K562 (cell line): ENCODE measurements around the gene AGPAT4. TPM values are rescaled to one million over a fixed set of nuclear protein-coding genes. Genes with fewer than 3 reads are reported as not detected.
A peak's percentile ranks its signal among the peaks of the same experiment; 100 is the strongest.

Experiments
- ATAC-seq: fragments of 200-7000 bp; cut with Tn5 transposase; 3 replicates; pipeline ENCODE4 v1.9.1; 2020; ENCODE audit warnings: moderate library complexity
- BruUV-seq: library from RNA; stranded (reverse); fragments of 400-500 nt; replicated peaks from 2 replicates; lab custom pipeline; 2021; lab: Mats Ljungman, UMichigan
- CTCF ChIA-PET: fragments of 300-600 bp; formaldehyde crosslinking; extraction: SDS; loops from one replicate; lab custom pipeline; 2021; ENCODE audit warnings: low intra/inter-chr PET ratio; lab: Yijun Ruan, JAX
- POLR2A ChIA-PET: fragments of 300-600, 350-650 bp; sonication (Branson Sonifier 250); formaldehyde crosslinking; extraction: SDS; loops from one replicate; lab custom pipeline; 2021; ENCODE audit warnings: antibody characterized with exemption, inconsistent platforms; lab: Yijun Ruan, JAX
- DNase-seq, 4 experiments: peaks; one replicate each; pipeline versions ENCODE4 v3.0.0 to v3.0.0-alpha.2; 2011 to 2018; ENCODE audit warnings: low spot score in 3 of 4, mixed read lengths in 3 of 4; ENCODE audit errors: extremely low read depth in 1 of 4
- FAIRE-seq: peaks from 2 replicates; lab custom pipeline; 2011; peaks lifted over from hg19 to GRCh38; lab: Jason Lieb, UNC
- H2AFZ ChIP-seq: 2 replicates; pipeline ENCODE4 v1.6.0; 2011; ENCODE audit warnings: low read depth, low read length, control low read depth, inconsistent platforms
- H3K27ac ChIP-seq: fragments of 200-600 bp; 3 replicates; pipeline ENCODE4 v1.8.0; 2011; ENCODE audit warnings: low read depth, mild to moderate bottlenecking, control low read depth, inconsistent platforms, low read length, moderate library complexity, mixed read lengths; ENCODE audit errors: extremely low read depth
- H3K27me3 ChIP-seq, 2 experiments: fragments of 300-600 bp in 1 of 2; 2 replicates in 1 of 2; 3 replicates in 1 of 2; pipeline versions ENCODE4 v1.6.0 to v1.8.0; 2011; ENCODE audit warnings: inconsistent platforms in 2 of 2, low read length in 2 of 2, mild to moderate bottlenecking in 1 of 2, mixed read lengths in 1 of 2, moderate library complexity in 1 of 2; ENCODE audit not compliant: control insufficient read depth in 2 of 2, insufficient read depth in 2 of 2
- H3K36me3 ChIP-seq: fragments of 300-600 bp; 3 replicates; pipeline ENCODE4 v1.8.0; 2011; ENCODE audit warnings: mild to moderate bottlenecking, low read length, inconsistent platforms; ENCODE audit not compliant: control insufficient read depth, insufficient read depth
- H3K4me1 ChIP-seq, 2 experiments: fragments of 200-600 bp in 1 of 2; replicated peaks in 1 of 2; 2 replicates in 1 of 2; 3 replicates in 1 of 2; pipeline versions ENCODE4 v1.5.1 to v1.8.0; 2011; ENCODE audit warnings: inconsistent platforms in 2 of 2, low read length in 2 of 2, mild to moderate bottlenecking in 1 of 2, mixed read lengths in 1 of 2, moderate library complexity in 1 of 2; ENCODE audit not compliant: control insufficient read depth in 2 of 2, insufficient read depth in 2 of 2
- H3K4me2 ChIP-seq: 2 replicates; pipeline ENCODE4 v1.6.1; 2011; ENCODE audit warnings: low read length, control low read depth, inconsistent platforms, mixed read lengths; ENCODE audit not compliant: insufficient read depth
- H3K4me3 ChIP-seq: fragments of 200-600 bp; sonication (generic), shearing (Covaris generic); 2 replicates; pipeline ENCODE4 v1.5.1; 2016; ENCODE audit warnings: control low read depth, inconsistent platforms
- H3K79me2 ChIP-seq: fragments of 200-600 bp; 3 replicates; pipeline ENCODE4 v1.8.0; 2011; ENCODE audit warnings: low read length, inconsistent platforms; ENCODE audit not compliant: control insufficient read depth, insufficient read depth
- H3K9ac ChIP-seq, 2 experiments: 2 replicates each; pipeline versions ENCODE4 v1.6.0 to v1.6.1; 2011; ENCODE audit warnings: low read depth in 2 of 2, low read length in 2 of 2, control low read depth in 1 of 2, inconsistent platforms in 1 of 2, mild to moderate bottlenecking in 1 of 2, mixed read lengths in 1 of 2; ENCODE audit not compliant: insufficient read depth in 1 of 2
- H3K9me1 ChIP-seq: one replicate; pipeline ENCODE4 v1.6.0; 2011; ENCODE audit warnings: inconsistent platforms, mild to moderate bottlenecking, low read length, moderate library complexity; ENCODE audit not compliant: control insufficient read depth, insufficient read depth
- H3K9me3 ChIP-seq: replicated peaks from 2 replicates; pipeline ENCODE4 v1.5.1; 2011; ENCODE audit warnings: low read depth, low read length, inconsistent platforms; ENCODE audit not compliant: control insufficient read depth, insufficient read depth
- H4K20me1 ChIP-seq: replicated peaks from 2 replicates; pipeline ENCODE4 v1.6.1; 2011; ENCODE audit warnings: low read length, inconsistent platforms, mixed read lengths; ENCODE audit not compliant: control insufficient read depth, insufficient read depth
- E2F6 ChIP-seq, 2 experiments: IDR thresholded peaks; 2 replicates each; pipeline ENCODE4 v1.6.1; 2011; ENCODE audit warnings: borderline replicate concordance in 1 of 2, control low read depth in 1 of 2, low read depth in 1 of 2, low read length in 1 of 2, mild to moderate bottlenecking in 1 of 2, mixed read lengths in 1 of 2, moderate library complexity in 1 of 2; ENCODE audit not compliant: insufficient read depth in 1 of 2, insufficient read length in 1 of 2, poor library complexity in 1 of 2, severe bottlenecking in 1 of 2; ENCODE audit errors: extremely low read depth in 1 of 2
- RBM34 ChIP-seq: fragments of 200-400 bp; formaldehyde crosslinking; IDR thresholded peaks from 2 replicates; pipeline ENCODE4 v1.6.1; 2018; ENCODE audit warnings: low read length, borderline replicate concordance; ENCODE audit not compliant: insufficient read depth
- WGBS: fragments of 100-300 bp; shearing (Covaris generic); methylation state at CpG from one replicate; pipeline ENCODE4 v1.1.6; 2016; ENCODE audit warnings: low coverage, mixed read lengths; ENCODE audit not compliant: insufficient coverage; ENCODE audit errors: missing lambda C conversion rate; 5-methylcytosine and 5-hydroxymethylcytosine counted together
- in situ Hi-C: fragments of 300-500 bp; cut with MboI; formaldehyde crosslinking; loops from 4 replicates; pipeline ENCODE4 v1.15.0; 2018; ENCODE audit warnings: inconsistent platforms, mixed read lengths
- intact Hi-C: fragments of 100-400 bp; cut with micrococcal nuclease; formaldehyde crosslinking; loops from 2 replicates; pipeline ENCODE4 v1.14.2; 2022
- polyA plus RNA-seq, 8 experiments: library from polyadenylated mRNA; depleted of rRNA in 4 of 8; stranded (reverse) in 5 of 8; unstranded in 3 of 8; fragments of >200 nt; fragmentation: Nextera tagmentation in 2 of 8; fragmentation: Illumina TruSeq in 1 of 8; extraction: Ambion mirVana in 2 of 8; extraction: Trizol in 1 of 8; gene quantifications; 2 replicates each; pipeline versions ENCODE4 v1.2.1 to v1.2.3, GENCODE V29; 2011 to 2014; ENCODE audit warnings: inconsistent platforms in 1 of 8, missing spikeins in 1 of 8
- total RNA-seq, 7 experiments: library from RNA; depleted of rRNA in 6 of 7; stranded (reverse); fragments of >200 nt in 6 of 7; fragmentation: Illumina TruSeq in 2 of 7; extraction: Trizol in 2 of 7; gene quantifications; 2 replicates each; pipeline versions ENCODE4 v1.2.1 to v1.2.3, GENCODE V29; 2011 to 2021; ENCODE audit warnings: low replicate concordance in 1 of 7

AGPAT4 gene
- total and polyA plus RNA-seq, 9 of the 15 experiments (the other 6 are each of a cell fraction or from before 2014, with no cell fraction given): 2.2 to 15.0 (median 5.7) TPM

- 49% methylated on average over 13 of the region's 13 CpGs for WGBS
- peaks cover 2% of the 10 kb centered on the region; the same call in 2 of the 3 replicates for H3K36me3 ChIP-seq
- no peaks in the 10 kb centered on the region for H3K9me1 ChIP-seq
- POLR2A ChIA-PET: interaction anchor here (0.6 to 1.3 kb wide), 3 partner anchors 13 to 689 kb away, joined by 3 to 4 read pairs (median 3); no protein-coding TSS in a partner anchor
- no peaks in the 10 kb centered on the region for H3K79me2 ChIP-seq
- no peak for FAIRE-seq
- H3K27me3 ChIP-seq: peaks cover 0 to 17% of the 10 kb centered on the region in 2 experiments; a peak in 1 of 5 replicates
- no peak for DNase-seq
- no peaks in the 10 kb centered on the region for H3K9me3 ChIP-seq
- intact Hi-C loops (no loop called here), in situ Hi-C loops (no loop called here)
- H3K9ac ChIP-seq: no peak overlapping the region
- H4K20me1 ChIP-seq: no peaks in the 10 kb centered on the region
- H3K4me2 ChIP-seq: no peak overlapping the region
- no peak overlapping the region for H2AFZ ChIP-seq
- BruUV-seq: no TSS peak
- no peak overlapping the region for H3K27ac ChIP-seq
- no peak for ATAC-seq
- CTCF ChIA-PET: no interaction called here
- TF ChIP-seq RBM34: no peak
- TF ChIP-seq E2F6 (IDR thresholded peaks at IDR 0.05; ENCODE audit: borderline replicate concordance in 1 of 2, extremely low read depth in 1 of 2, insufficient read depth in 1 of 2, insufficient read length in 1 of 2, low read depth in 1 of 2, low read length in 1 of 2, poor library complexity in 1 of 2, severe bottlenecking in 1 of 2): peak in 1 of 2 experiments; percentile 72
- no peak overlapping the region for H3K4me3 ChIP-seq
- peaks cover 5 to 7% of the 10 kb centered on the region in 2 experiments; a peak in 3 of 5 replicates for H3K4me1 ChIP-seq
Observed at GRCh38 chr6:161163466-161164181, 110.2 kb downstream of the AGPAT4 start.
